HG02798 (cell line): ENCODE data around the gene CARHSP1.
"Not testable (repeated sequence)": the region's sequence is repeated elsewhere in the genome, so short reads cannot be mapped to it uniquely, and the experiment has no call there.

ENCODE experiments used
- ATAC-seq: cut with Tn5 transposase; IDR thresholded peaks from one replicate; pipeline ENCODE4 v1.9.1; 2021; ENCODE audit warnings: mild to moderate bottlenecking; ENCODE audit not compliant: unreplicated experiment, poor library complexity

Gene CARHSP1

GRCh38 chr16:8804313-8804712, 64.5 kb downstream of the CARHSP1 start:
- no peak for ATAC-seq

GRCh38 chr16:8803733-8804132, 65.1 kb downstream of the CARHSP1 start:
- ATAC-seq: not testable (repeated sequence)
